IMR-90 (cell line): ENCODE results near the gene ADAM12. TPM values are rescaled to one million over a fixed set of nuclear protein-coding genes. Genes with fewer than 3 reads are reported as not detected.

ENCODE experiments used
- ATAC-seq: fragments of 200-7000 bp; cut with Tn5 transposase; 2 replicates; pipeline ENCODE4 v1.9.1; 2020; ENCODE audit warnings: low read depth, mild to moderate bottlenecking, moderate library complexity
- BruUV-seq: library from RNA; stranded (reverse); fragments of 400-500 nt; replicated peaks from 2 replicates; lab custom pipeline; 2021; lab: Mats Ljungman, UMichigan
- CTCF ChIA-PET: fragments of 300-600 bp; formaldehyde crosslinking; extraction: SDS; loops from one replicate; lab custom pipeline; 2021; ENCODE audit warnings: antibody characterized with exemption; lab: Yijun Ruan, JAX
- POLR2A ChIA-PET: fragments of 300-600 bp; sonication (Branson Sonifier 250); formaldehyde crosslinking; loops from one replicate; lab custom pipeline; 2022; ENCODE audit warnings: antibody characterized with exemption; ENCODE audit not compliant: unreplicated experiment; lab: Charles Lee
- DNase-seq: peaks from one replicate; pipeline ENCODE4 v3.0.0; 2013
- H2AFZ ChIP-seq: replicated peaks from 2 replicates; pipeline ENCODE3; 2013; ENCODE audit warnings: low read length, mild to moderate bottlenecking; ENCODE audit not compliant: poor library complexity
- H2AK5ac ChIP-seq: 2 replicates; pipeline ENCODE4 v1.6.1; 2013; ENCODE audit warnings: low read depth, low read length, inconsistent platforms
- H2AK9ac ChIP-seq: replicated peaks from 2 replicates; pipeline ENCODE3; 2013; ENCODE audit warnings: mild to moderate bottlenecking, low read depth, low read length, moderate library complexity; ENCODE audit not compliant: poor library complexity
- H2BK120ac ChIP-seq: 2 replicates; pipeline ENCODE4 v1.6.1; 2013; ENCODE audit warnings: low read depth, low read length, inconsistent platforms
- H2BK15ac ChIP-seq: 3 replicates; pipeline ENCODE4 v1.6.1; 2013; ENCODE audit warnings: low read depth, low read length, inconsistent platforms
- H2BK20ac ChIP-seq: 2 replicates; pipeline ENCODE4 v1.6.1; 2013; ENCODE audit warnings: low read depth, mild to moderate bottlenecking, inconsistent platforms, low read length, moderate library complexity
- H2BK5ac ChIP-seq: 2 replicates; pipeline ENCODE4 v1.6.1; 2013; ENCODE audit warnings: mild to moderate bottlenecking, low read depth, low read length, inconsistent platforms; ENCODE audit not compliant: poor library complexity, severe bottlenecking
- H3K14ac ChIP-seq: replicated peaks from 2 replicates; pipeline ENCODE4 v1.6.1; 2013; ENCODE audit warnings: low read depth, low read length, inconsistent platforms
- H3K18ac ChIP-seq: 2 replicates; pipeline ENCODE4 v1.6.1; 2013; ENCODE audit warnings: low read depth, low read length, control low read depth
- H3K23ac ChIP-seq: 2 replicates; pipeline ENCODE4 v1.6.1; 2013; ENCODE audit warnings: low read depth, low read length, inconsistent platforms
- H3K27ac ChIP-seq: 2 replicates; pipeline ENCODE4 v1.5.1; 2013; ENCODE audit warnings: mild to moderate bottlenecking, control low read depth, low read length; ENCODE audit not compliant: insufficient read depth
- H3K27me3 ChIP-seq: 2 replicates; pipeline ENCODE4 v1.6.1; 2013; ENCODE audit warnings: low read length; ENCODE audit not compliant: control insufficient read depth, insufficient read depth
- H3K36me3 ChIP-seq: 2 replicates; pipeline ENCODE4 v1.6.1; 2013; ENCODE audit warnings: low read length, mixed read lengths; ENCODE audit not compliant: control insufficient read depth, insufficient read depth
- H3K4ac ChIP-seq: 2 replicates; pipeline ENCODE4 v1.6.1; 2013; ENCODE audit warnings: low read depth, low read length, inconsistent platforms
- H3K4me1 ChIP-seq: 2 replicates; pipeline ENCODE4 v1.6.1; 2013; ENCODE audit warnings: low read length, mixed read lengths; ENCODE audit not compliant: control insufficient read depth, insufficient read depth
- H3K4me2 ChIP-seq: 2 replicates; pipeline ENCODE4 v1.6.1; 2013; ENCODE audit warnings: low read depth, mild to moderate bottlenecking, control low read depth, low read length, moderate library complexity
- H3K4me3 ChIP-seq: 2 replicates; pipeline ENCODE4 v1.5.1; 2013; ENCODE audit warnings: low read depth, mild to moderate bottlenecking, control low read depth, low read length, moderate library complexity; ENCODE audit not compliant: insufficient read depth
- H3K56ac ChIP-seq: 2 replicates; pipeline ENCODE4 v1.6.1; 2013; ENCODE audit warnings: low read length, inconsistent platforms; ENCODE audit not compliant: insufficient read depth; ENCODE audit errors: extremely low read depth
- H3K79me1 ChIP-seq, 2 experiments: 2 replicates each; pipeline ENCODE4 v1.6.1; 2013; ENCODE audit warnings: low read length in 2 of 2, inconsistent platforms in 1 of 2, low read depth in 1 of 2
- H3K9ac ChIP-seq: 2 replicates; pipeline ENCODE4 v1.6.1; 2013; ENCODE audit warnings: low read depth, low read length, control low read depth
- H3K9me1 ChIP-seq: 2 replicates; pipeline ENCODE4 v1.6.1; 2013; ENCODE audit warnings: low read length, inconsistent platforms; ENCODE audit not compliant: insufficient read depth
- H3K9me3 ChIP-seq: 2 replicates; pipeline ENCODE4 v1.6.1; 2013; ENCODE audit warnings: low read length; ENCODE audit not compliant: control insufficient read depth, insufficient read depth
- H4K20me1 ChIP-seq: 2 replicates; pipeline ENCODE4 v1.6.1; 2013; ENCODE audit warnings: low read length, inconsistent platforms; ENCODE audit not compliant: insufficient read depth
- H4K5ac ChIP-seq: 2 replicates; pipeline ENCODE4 v1.6.1; 2013; ENCODE audit warnings: mild to moderate bottlenecking, low read depth, low read length, control low read depth
- H4K8ac ChIP-seq, 2 experiments: 2 replicates each; pipeline ENCODE4 v1.6.1; 2013; ENCODE audit warnings: low read depth in 2 of 2, low read length in 2 of 2, control low read depth in 1 of 2, inconsistent platforms in 1 of 2
- H4K91ac ChIP-seq: 2 replicates; pipeline ENCODE4 v1.6.1; 2013; ENCODE audit warnings: low read depth, low read length, inconsistent platforms; ENCODE audit not compliant: insufficient read depth
- BHLHE40 ChIP-seq: fragments of 150-350 bp; IDR thresholded peaks from 2 replicates; pipeline ENCODE4 v1.6.1; 2016; ENCODE audit warnings: mild to moderate bottlenecking, low read depth, low read length
- FOS ChIP-seq: fragments of 150-350 bp; IDR thresholded peaks from 2 replicates; pipeline ENCODE4 v1.6.1; 2016; ENCODE audit warnings: low read depth, low read length
- MAZ ChIP-seq: IDR thresholded peaks from 2 replicates; pipeline ENCODE4 v1.6.1; 2012; ENCODE audit warnings: low read depth, mild to moderate bottlenecking, low read length, improper control_type of control experiment, moderate library complexity, borderline replicate concordance
- NFE2L2 ChIP-seq: fragments of 150-350 bp; IDR thresholded peaks from 2 replicates; pipeline ENCODE4 v1.6.1; 2016; ENCODE audit warnings: low read depth, mild to moderate bottlenecking, low read length
- WGBS, 2 experiments: methylation state at CpG; one replicate each; pipeline versions ENCODE4 v1.1.5 to v1.1.7; 2013; ENCODE audit warnings: missing lambda C conversion rate in 2 of 2; ENCODE audit not compliant: insufficient read length in 1 of 2; ENCODE audit errors: extremely low coverage in 2 of 2; 5-methylcytosine and 5-hydroxymethylcytosine counted together
- dilution Hi-C: fragments of 300-500 bp; cut with HindIII; formaldehyde crosslinking; loops from one replicate; pipeline ENCODE4 v1.14.3; 2018; ENCODE audit warnings: low sequenced_read_pairs; ENCODE audit not compliant: unreplicated experiment
- in situ Hi-C: fragments of 300-500 bp; cut with MboI; formaldehyde crosslinking; loops from 3 replicates; pipeline ENCODE4 v1.14.3; 2019; ENCODE audit warnings: low sequenced_read_pairs, inconsistent platforms, mixed read lengths
- intact Hi-C: fragments of 100-400 bp; cut with micrococcal nuclease; formaldehyde crosslinking; loops from 2 replicates; pipeline ENCODE4 v1.10.0; 2022
- polyA plus RNA-seq, 3 experiments: library from polyadenylated mRNA; depleted of rRNA; stranded (reverse); fragments of >200 nt; gene quantifications; 2 replicates each; pipeline ENCODE4 v1.2.3, GENCODE V29; 2012; ENCODE audit warnings: low replicate concordance in 1 of 3
- total RNA-seq: library from RNA; depleted of rRNA; stranded (reverse); fragments of >200 nt; gene quantifications from 2 replicates; pipeline ENCODE4 v1.2.3, GENCODE V29; 2012

ADAM12 gene
- total and polyA plus RNA-seq, 2 of the 4 experiments (the other 2 are of a cell fraction), result 9.6 to 10.2 TPM

GRCh38 chr10:126227762-126228134 lies 160.5 kb downstream of the ADAM12 start:
- H3K4me3 ChIP-seq, result no peak overlapping the region
- CTCF ChIA-PET, result no interaction called here

More at GRCh38 chr10:126227762-126228134, 160.5 kb downstream of the ADAM12 start:
- WGBS, 2 experiments, result no CpG with 5 or more reads among the region's 2 CpGs
- Histone ChIP-seq H2BK5ac (peak overlapping the region; percentile 77), H3K9me3 (no peaks in the 10 kb centered on the region), H4K20me1 (no peaks in the 10 kb centered on the region), H3K36me3 (no peaks in the 10 kb centered on the region), H2AK5ac (no peak overlapping the region), H3K27me3 (no peaks in the 10 kb centered on the region), H2AK9ac (peak overlapping the region; percentile 73), H3K9me1 (peaks cover 6% of the 10 kb centered on the region), H3K79me1 (peaks cover 0 to 5% of the 10 kb centered on the region in 2 experiments; a peak in 1 of 4 replicates), H3K4me1 (peaks cover 8% of the 10 kb centered on the region; the same call in 1 of the 2 replicates), H3K27ac (peak overlapping the region; percentile 63), H3K4me2 (no peak overlapping the region), H2BK15ac (peak overlapping the region; percentile 94), H3K23ac (peak overlapping the region; percentile 79), H4K5ac (peak overlapping the region; percentile 91), H4K8ac (peak overlapping the region; percentile 83), H3K4ac (peak overlapping the region; percentile 79), H3K18ac (peak overlapping the region; percentile 63), H2BK20ac (peak overlapping the region; percentile 81), H2BK120ac (peak overlapping the region; percentile 83), H3K14ac (peak overlapping the region; percentile 87), H2AFZ (peak overlapping the region; percentile 59), H4K91ac (peak overlapping the region; percentile 78), H3K9ac (peak overlapping the region; percentile 29), H3K56ac (peak overlapping the region; percentile 38; the same call in 1 of the 2 replicates)
- POLR2A ChIA-PET, result no interaction called here
- ATAC-seq (peak; percentile 95), DNase-seq (peak; percentile 75)
- dilution Hi-C loops, result no loop called here
- no TSS peak for BruUV-seq
- TF ChIP-seq BHLHE40 (no peak), FOS (peak; percentile 39; the same call in 1 of the 2 replicates), MAZ (peak; percentile 36; the same call in 1 of the 2 replicates), NFE2L2 (peak; percentile 49; the same call in 1 of the 2 replicates)
- in situ Hi-C loops, result no loop called here
- intact Hi-C loops, result no loop called here
